ENCODE results near the gene CKAP2L.

DNA sequence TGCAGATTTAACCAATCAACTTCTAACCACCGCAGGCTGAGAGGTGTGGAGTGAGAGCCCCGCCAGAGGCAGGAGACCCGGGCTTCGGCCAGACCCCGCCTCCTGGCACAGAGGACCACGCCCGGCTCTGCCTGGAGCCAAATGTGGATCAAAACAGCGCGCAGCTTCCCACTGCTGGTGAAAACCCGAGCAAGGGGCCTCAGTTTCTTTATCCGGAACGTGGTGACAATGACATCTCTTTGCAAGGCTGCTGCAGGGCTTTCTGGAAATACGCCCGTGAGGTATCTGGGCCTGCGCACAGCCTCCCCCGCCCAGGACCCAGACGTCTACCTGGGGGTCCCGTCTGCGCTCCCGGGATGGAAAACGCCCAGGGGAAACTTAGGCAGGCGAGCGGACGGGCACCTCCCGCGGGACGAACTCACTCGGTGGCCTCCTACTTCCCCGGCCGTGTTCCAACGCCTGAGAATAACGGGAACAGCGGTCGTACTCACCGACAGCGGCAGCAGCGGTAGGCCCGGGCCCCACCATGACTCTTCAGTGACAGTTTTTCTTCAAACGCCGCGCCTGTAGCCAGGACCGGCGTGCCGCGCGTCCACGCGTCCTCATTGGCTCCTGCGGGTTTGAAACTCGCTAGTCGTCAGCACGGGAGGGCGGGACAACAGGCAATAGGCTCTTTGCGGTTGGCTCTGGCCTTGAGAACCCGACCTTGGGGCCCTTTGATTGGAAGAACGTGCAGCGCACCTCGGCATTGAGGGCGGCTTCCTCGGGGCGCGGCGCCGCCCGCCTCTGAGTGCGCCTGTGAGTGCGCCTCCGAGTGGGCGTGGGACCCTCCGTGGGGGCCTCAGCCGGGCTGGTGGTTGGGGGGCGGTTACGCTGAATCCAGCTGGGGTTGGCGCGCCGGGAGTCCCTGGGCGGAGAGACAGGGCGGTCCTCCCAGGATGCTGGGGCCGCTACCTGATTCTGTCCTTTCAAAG lies at the start of gene CKAP2L:
- TF ChIP-seq GATA2 (IDR thresholded peaks at IDR 0.05; ENCODE audit: low read depth, low read length) (no peak), GATA3 (IDR thresholded peaks at IDR 0.05; ENCODE audit: low read depth, low read length) (no peak)
